Coronary artery (tissue), 2 donors: ENCODE data around the gene PCSK2.
A peak's percentile ranks its signal among the peaks of the same experiment; 100 is the strongest.

Source experiments
- DNase-seq: peaks from one replicate; pipeline ENCODE4 v3.0.0-alpha.2; 2017; ENCODE audit warnings: low spot score
- H3K27ac ChIP-seq, 2 donors: fragments of 200-600 bp; sonication (generic); one replicate each; pipeline ENCODE4 v1.5.1; 2016 to 2019
- H3K4me3 ChIP-seq: fragments of 200-600 bp; sonication (generic); 2 replicates; pipeline ENCODE4 v1.5.1; 2016; ENCODE audit warnings: mild to moderate bottlenecking, moderate library complexity
- TF ChIP-seq, protein P1 (sequence below): fragments of 200-600 bp; sonication (generic); IDR thresholded peaks from one replicate; pipeline ENCODE4 v1.5.1; 2019; ENCODE audit warnings: antibody characterized with exemption

Gene PCSK2

DNA sequence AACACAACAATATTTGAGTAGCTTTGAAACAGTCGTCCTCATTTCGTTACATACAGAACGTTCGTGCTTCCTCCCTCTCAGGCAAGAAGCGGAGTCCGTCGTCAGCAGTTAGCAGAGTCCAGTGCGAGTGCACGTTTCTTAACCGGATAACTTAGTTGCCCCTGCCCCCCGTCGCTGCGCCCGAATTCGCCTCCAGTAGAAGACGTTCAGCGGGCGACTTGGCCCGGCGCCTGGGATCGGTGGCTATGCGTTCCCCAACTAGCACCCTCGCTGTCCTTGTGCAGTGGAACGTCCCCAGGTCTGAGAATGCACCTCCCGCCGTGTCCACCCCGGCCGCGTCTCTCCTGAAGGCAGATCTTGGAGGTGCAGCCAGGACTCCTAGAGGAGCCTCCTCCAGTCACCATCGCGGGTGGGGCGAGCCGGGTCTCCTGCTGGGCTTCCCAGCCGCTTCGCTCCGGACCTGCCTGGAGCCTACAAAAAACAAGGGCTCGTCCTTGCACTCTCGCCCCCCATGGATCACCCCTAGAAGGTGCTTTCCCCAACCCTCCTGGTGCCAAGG is 910 bp upstream of the PCSK2 start:
- no peak for DNase-seq
- TF ChIP-seq, protein P1, sequence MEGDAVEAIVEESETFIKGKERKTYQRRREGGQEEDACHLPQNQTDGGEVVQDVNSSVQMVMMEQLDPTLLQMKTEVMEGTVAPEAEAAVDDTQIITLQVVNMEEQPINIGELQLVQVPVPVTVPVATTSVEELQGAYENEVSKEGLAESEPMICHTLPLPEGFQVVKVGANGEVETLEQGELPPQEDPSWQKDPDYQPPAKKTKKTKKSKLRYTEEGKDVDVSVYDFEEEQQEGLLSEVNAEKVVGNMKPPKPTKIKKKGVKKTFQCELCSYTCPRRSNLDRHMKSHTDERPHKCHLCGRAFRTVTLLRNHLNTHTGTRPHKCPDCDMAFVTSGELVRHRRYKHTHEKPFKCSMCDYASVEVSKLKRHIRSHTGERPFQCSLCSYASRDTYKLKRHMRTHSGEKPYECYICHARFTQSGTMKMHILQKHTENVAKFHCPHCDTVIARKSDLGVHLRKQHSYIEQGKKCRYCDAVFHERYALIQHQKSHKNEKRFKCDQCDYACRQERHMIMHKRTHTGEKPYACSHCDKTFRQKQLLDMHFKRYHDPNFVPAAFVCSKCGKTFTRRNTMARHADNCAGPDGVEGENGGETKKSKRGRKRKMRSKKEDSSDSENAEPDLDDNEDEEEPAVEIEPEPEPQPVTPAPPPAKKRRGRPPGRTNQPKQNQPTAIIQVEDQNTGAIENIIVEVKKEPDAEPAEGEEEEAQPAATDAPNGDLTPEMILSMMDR = no peak
- Histone ChIP-seq H3K4me3 (peak overlapping the region; percentile 65), H3K27ac (no peak overlapping the region)

DNA sequence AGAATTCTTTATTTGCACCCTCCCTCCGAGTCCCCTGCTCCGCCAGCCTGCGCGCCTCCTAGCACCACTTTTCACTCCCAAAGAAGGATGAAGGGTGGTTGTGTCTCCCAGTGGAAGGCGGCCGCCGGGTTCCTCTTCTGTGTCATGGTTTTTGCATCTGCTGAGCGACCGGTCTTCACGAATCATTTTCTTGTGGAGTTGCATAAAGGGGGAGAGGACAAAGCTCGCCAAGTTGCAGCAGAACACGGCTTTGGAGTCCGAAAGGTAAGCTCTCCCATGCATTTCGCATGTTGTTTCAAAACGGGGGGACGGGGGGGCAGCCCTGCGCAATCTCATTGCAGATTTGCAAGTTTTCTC is 357 bp downstream of the PCSK2 start:
- Histone ChIP-seq H3K4me3 (no peak overlapping the region), H3K27ac (no peak overlapping the region)
- no peak for DNase-seq
- TF ChIP-seq, protein P1 = no peak

DNA sequence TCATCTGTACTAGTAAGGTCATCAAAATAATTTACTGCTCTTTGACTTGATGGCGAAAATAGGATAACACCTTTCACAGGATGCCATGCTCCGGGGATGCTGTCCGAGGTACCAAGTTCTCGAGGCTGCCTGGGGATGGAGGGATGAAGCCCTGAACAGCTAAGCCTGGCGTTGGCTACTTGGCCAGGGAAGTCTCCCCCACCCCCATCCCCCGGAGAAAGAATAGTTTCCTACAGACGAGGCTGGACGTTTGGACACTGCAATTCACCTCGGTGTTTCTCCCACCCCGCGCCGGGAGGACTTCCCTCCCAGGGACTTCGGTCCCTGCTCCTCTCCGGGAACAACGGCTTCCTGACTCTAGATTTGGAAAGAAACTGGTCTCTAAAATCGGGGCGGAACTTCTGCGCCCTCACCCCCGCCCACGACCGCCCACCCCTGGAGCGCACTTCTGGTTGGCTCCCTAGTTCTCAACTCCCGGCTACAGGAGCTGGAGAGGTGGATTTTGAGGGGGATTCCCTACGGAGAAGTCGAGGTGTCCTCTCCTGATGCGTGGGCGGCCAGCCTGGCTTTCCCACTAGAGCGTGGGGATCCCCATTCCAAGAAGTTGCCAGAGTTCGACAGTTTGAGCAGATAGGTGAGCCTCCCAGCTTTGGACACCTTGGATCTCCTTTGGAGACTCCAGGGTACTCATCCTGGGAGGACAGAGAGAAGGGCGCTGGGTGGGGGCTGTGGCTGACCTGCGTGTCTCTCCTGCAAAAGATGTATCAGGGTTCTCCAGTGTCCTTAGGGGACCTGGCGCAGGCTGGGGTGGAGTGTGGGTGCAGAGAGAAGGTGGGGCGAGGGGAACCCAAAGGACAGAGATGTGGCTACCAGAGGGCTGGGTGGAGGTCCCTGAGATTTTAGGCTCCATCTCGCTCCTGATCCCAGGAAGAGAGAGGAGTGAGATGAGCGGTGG is 1.1 kb downstream of the PCSK2 start:
- no peak for DNase-seq
- TF ChIP-seq, protein P1 = no peak
- Histone ChIP-seq H3K27ac (no peak overlapping the region), H3K4me3 (peak overlapping the region; percentile 22)

DNA sequence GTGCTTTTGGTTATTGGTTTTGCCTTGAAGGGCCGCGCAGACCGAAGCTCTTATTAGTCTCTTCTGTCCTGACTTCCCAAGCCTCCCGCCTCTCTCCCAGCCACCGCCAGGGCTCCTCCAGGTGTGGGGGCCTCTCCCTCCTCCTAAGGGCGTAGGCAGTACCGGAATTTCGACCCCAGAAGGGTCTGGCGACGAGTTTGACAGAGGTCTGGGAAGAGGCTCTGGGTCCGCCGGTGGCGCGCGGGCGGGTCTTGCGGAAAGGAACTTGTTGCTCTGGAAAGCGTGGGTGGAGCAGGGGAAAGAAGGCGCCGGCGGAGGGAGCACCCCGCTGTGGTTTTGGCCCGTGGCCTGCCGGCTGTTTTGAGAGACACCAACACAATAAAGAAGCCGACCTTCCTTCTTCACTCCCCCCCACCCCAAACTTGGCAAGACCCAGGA is 1.8 kb downstream of the PCSK2 start:
- Histone ChIP-seq H3K4me3 (no peak overlapping the region), H3K27ac (no peak overlapping the region)
- TF ChIP-seq, protein P1 = no peak
- DNase-seq = no peak

DNA sequence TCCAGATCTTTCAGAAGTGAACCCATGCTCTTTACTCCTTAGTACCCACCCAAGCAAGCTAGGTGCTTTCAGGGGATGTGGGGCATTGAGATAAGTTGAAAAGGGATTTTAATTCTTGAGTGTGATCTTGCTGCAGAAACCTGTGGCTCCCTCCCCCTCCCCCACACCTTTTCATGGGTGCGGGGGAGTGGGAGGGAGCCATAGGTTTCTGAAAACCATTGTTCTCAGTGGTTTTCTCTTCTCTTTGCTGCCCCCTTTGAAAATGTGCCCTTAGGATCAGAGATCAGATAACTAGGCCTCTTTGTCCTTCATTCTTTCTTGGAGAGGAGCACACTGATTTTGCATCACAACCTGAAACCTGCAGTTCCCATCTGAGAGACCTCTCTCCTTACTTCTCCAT is 2.4 kb downstream of the PCSK2 start:
- no peak overlapping the region for H3K4me3 ChIP-seq

DNA sequence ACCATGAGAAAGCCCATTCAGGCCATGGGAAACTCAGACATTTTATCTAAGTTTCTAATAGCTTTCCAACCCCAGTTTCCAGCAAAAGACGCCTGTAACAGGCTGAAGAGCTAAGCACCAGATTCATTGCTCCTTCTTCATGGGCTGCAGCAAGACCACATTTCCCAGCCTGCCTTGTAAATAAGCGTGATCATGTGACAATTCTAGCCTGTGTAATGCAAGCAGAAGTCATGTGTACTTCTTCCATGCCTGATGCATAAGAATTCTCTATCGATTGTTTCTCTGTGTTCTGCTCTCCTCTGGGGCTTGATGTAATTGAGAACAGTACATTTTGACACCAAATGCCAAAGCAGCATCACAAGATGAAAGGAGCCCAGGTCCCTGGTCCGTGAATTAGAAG is 6.8 kb downstream of the PCSK2 start:
- TF ChIP-seq, protein P1 = no peak
- DNase-seq = no peak
- no peak overlapping the region for H3K27ac ChIP-seq
- H3K4me3 ChIP-seq = no peak overlapping the region

More for the DNA sequence above, 2.4 kb downstream of the PCSK2 start:
- TF ChIP-seq, protein P1 = no peak
- DNase-seq = no peak
- H3K27ac ChIP-seq = no peak overlapping the region

DNA sequence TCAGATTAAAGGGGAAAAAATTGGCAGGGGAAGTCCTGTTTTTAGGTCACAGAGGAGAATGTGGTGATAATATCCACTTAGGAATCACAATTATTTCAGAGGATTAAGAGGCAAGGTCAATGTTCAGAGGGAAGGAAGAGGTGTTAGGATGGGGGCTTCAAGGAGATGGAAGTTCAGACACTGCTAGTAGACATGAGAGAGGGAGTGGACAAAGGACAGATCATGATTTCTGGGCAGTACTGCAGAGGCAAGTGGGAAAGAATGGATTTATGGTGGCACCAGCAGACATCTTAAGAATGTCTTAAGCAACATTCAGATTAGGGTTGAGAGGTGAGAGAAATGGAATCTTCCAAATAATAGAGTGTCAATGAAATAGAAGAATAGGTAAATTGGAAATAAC is 9.9 kb downstream of the PCSK2 start:
- no peak for DNase-seq
- Histone ChIP-seq H3K27ac (no peak overlapping the region), H3K4me3 (no peak overlapping the region)
- TF ChIP-seq, protein P1 = no peak
